Fibroblast of lung (primary cell): ENCODE measurements around the gene CDK11B.
A peak's percentile ranks its signal among the peaks of the same experiment; 100 is the strongest.

Experiments used
- CTCF ChIP-seq, 2 donors: IDR thresholded peaks in 1 of 2; conservative IDR thresholded peaks in 1 of 2; 1 replicate in 1 of 2; 2 replicates in 1 of 2; pipeline ENCODE4 v1.5.1; 2011 to 2012; ENCODE audit warnings: low read length in 2 of 2, control low read depth in 1 of 2, inconsistent platforms in 1 of 2, low read depth in 1 of 2, mild to moderate bottlenecking in 1 of 2
- EZH2 ChIP-seq: IDR thresholded peaks from 2 replicates; pipeline ENCODE4 v1.5.1; 2012; ENCODE audit warnings: low read length, control low read depth, mild to moderate bottlenecking; ENCODE audit errors: missing control alignments

- TF ChIP-seq CTCF (conservative IDR thresholded peaks at IDR 0.05 in 1 of 2, IDR thresholded peaks at IDR 0.05 in 1 of 2; ENCODE audit: low read depth in 1 of 2, low read length in 2 of 2): peak; percentile 10 to 43
- TF ChIP-seq EZH2: no peak
These were observed 61.4 kb downstream of the CDK11B start for GRCh38 chr1:1597275-1597930.
